K562 (cell line): Measurements from ENCODE around the gene TMEM63C. TPM values are rescaled to one million over a fixed set of nuclear protein-coding genes. Genes with fewer than 3 reads are reported as not detected.

ENCODE experiments used
- BCLAF1 ChIP-seq, 2 experiments: fragments of 450-650 bp in 1 of 2; IDR thresholded peaks; 2 replicates each; pipeline ENCODE4 v1.6.1; 2011 to 2017; ENCODE audit warnings: low read depth in 2 of 2, antibody characterized with exemption in 1 of 2, borderline replicate concordance in 1 of 2, low read length in 1 of 2, mild to moderate bottlenecking in 1 of 2, mixed read lengths in 1 of 2; ENCODE audit not compliant: control insufficient read depth in 1 of 2
- CAMTA2 ChIP-seq: fragments of 250-450 bp; sonication (Bioruptor Pico); conservative IDR thresholded peaks from 2 replicates; pipeline ENCODE4 v1.5.1; 2022
- CHD2 ChIP-seq: IDR thresholded peaks from 2 replicates; pipeline ENCODE4 v1.6.1; 2011; ENCODE audit warnings: low read depth, low read length
- CLOCK ChIP-seq: fragments of 250-450 bp; sonication (Bioruptor Pico); IDR thresholded peaks from 2 replicates; pipeline ENCODE4 v1.4.0; 2020; ENCODE audit warnings: mild to moderate bottlenecking, moderate library complexity, borderline replicate concordance
- DNMT1 ChIP-seq: fragments of 450-650 bp; IDR thresholded peaks from 2 replicates; pipeline ENCODE4 v1.6.1; 2016; ENCODE audit warnings: antibody characterized with exemption, mild to moderate bottlenecking
- ELF1 ChIP-seq: fragments of 200-800 bp; sonication (Bioruptor generic); IDR thresholded peaks from 2 replicates; pipeline ENCODE4 v1.6.1; 2016; ENCODE audit warnings: missing genetic modification characterization, missing compliant biosample characterization
- FOXJ2 ChIP-seq: fragments of 200-800 bp; sonication (Bioruptor generic); IDR thresholded peaks from 2 replicates; pipeline ENCODE4 v1.6.1; 2016; ENCODE audit warnings: missing genetic modification characterization, missing compliant biosample characterization
- HNRNPL ChIP-seq: fragments of 200-400 bp; formaldehyde crosslinking; IDR thresholded peaks from 2 replicates; pipeline ENCODE4 v1.6.1; 2017; ENCODE audit warnings: low read depth, mild to moderate bottlenecking, low read length
- JUN ChIP-seq, 2 experiments: sonication (generic) in 1 of 2; formaldehyde crosslinking in 1 of 2; IDR thresholded peaks; 2 replicates each; pipeline versions ENCODE4 v1.6.1 to v1.8.0; 2012 to 2022; ENCODE audit warnings: borderline replicate concordance in 2 of 2, mild to moderate bottlenecking in 2 of 2, improper control_type of control experiment in 1 of 2, low read depth in 1 of 2, low read length in 1 of 2, missing genetic modification reagents in 1 of 2
- JUND ChIP-seq, 2 experiments: IDR thresholded peaks; 2 replicates in 1 of 2; 3 replicates in 1 of 2; pipeline ENCODE4 v1.6.1; 2011; ENCODE audit warnings: borderline replicate concordance in 2 of 2, low read depth in 2 of 2, low read length in 2 of 2, improper control_type of control experiment in 1 of 2, missing biosample characterization in 1 of 2, missing genetic modification characterization in 1 of 2, missing genetic modification reagents in 1 of 2
- SAFB2 ChIP-seq: fragments of 200-400 bp; formaldehyde crosslinking; IDR thresholded peaks from 2 replicates; pipeline ENCODE4 v1.6.1; 2018; ENCODE audit warnings: borderline replicate concordance, low read length, low read depth, moderate library complexity; ENCODE audit not compliant: severe bottlenecking
- SOX6 ChIP-seq: fragments of 450-650 bp; IDR thresholded peaks from 2 replicates; pipeline ENCODE4 v1.6.1; 2014; ENCODE audit warnings: mild to moderate bottlenecking
- SRSF3 ChIP-seq: fragments of 200-400 bp; formaldehyde crosslinking; IDR thresholded peaks from 2 replicates; pipeline ENCODE4 v1.6.1; 2016; ENCODE audit warnings: mild to moderate bottlenecking, low read length, moderate library complexity; ENCODE audit not compliant: insufficient read depth
- TCF7 ChIP-seq: sonication (generic); IDR thresholded peaks from 2 replicates; pipeline ENCODE4 v1.6.1; 2016; ENCODE audit warnings: antibody characterized with exemption, borderline replicate concordance
- TEAD4 ChIP-seq, 2 experiments: sonication (generic) in 1 of 2; formaldehyde crosslinking in 1 of 2; IDR thresholded peaks; 2 replicates each; pipeline versions ENCODE4 v1.6.1 to v1.8.0; 2012 to 2022; ENCODE audit warnings: borderline replicate concordance in 1 of 2, inconsistent platforms in 1 of 2, low read length in 1 of 2, mild to moderate bottlenecking in 1 of 2, missing genetic modification reagents in 1 of 2
- TGIF2 ChIP-seq: sonication (generic); formaldehyde crosslinking; IDR thresholded peaks from 2 replicates; pipeline ENCODE4 v1.8.1; 2022; ENCODE audit warnings: mild to moderate bottlenecking, missing genetic modification reagents, moderate library complexity
- ZFP1 ChIP-seq: fragments of 450-650 bp; formaldehyde crosslinking; IDR thresholded peaks from 2 replicates; pipeline ENCODE4 v1.4.0; 2020; ENCODE audit warnings: mild to moderate bottlenecking, mixed read lengths
- ZNF512 ChIP-seq: IDR thresholded peaks from 2 replicates; pipeline ENCODE4 v1.6.1; 2016; ENCODE audit warnings: missing genetic modification characterization, missing compliant biosample characterization
- ZNF668 ChIP-seq: fragments of 250-450 bp; sonication (Bioruptor Pico); IDR thresholded peaks from 2 replicates; pipeline ENCODE4 v1.8.0; 2022; ENCODE audit warnings: mild to moderate bottlenecking, inconsistent platforms
- polyA plus RNA-seq, 8 experiments: library from polyadenylated mRNA; depleted of rRNA in 4 of 8; stranded (reverse) in 5 of 8; unstranded in 3 of 8; fragments of >200 nt; fragmentation: Nextera tagmentation in 2 of 8; fragmentation: Illumina TruSeq in 1 of 8; extraction: Ambion mirVana in 2 of 8; extraction: Trizol in 1 of 8; gene quantifications; 2 replicates each; pipeline versions ENCODE4 v1.2.1 to v1.2.3, GENCODE V29; 2011 to 2014; ENCODE audit warnings: inconsistent platforms in 1 of 8, missing spikeins in 1 of 8
- total RNA-seq, 7 experiments: library from RNA; depleted of rRNA in 6 of 7; stranded (reverse); fragments of >200 nt in 6 of 7; fragmentation: Illumina TruSeq in 2 of 7; extraction: Trizol in 2 of 7; gene quantifications; 2 replicates each; pipeline versions ENCODE4 v1.2.1 to v1.2.3, GENCODE V29; 2011 to 2021; ENCODE audit warnings: low replicate concordance in 1 of 7

Gene TMEM63C
- total and polyA plus RNA-seq, 9 of the 15 experiments (the other 6 are each of a cell fraction or from before 2014, with no cell fraction given), result 0.07 TPM; not detected in 8

GRCh38 chr14:77303417-77304156 lies 122.0 kb downstream of the TMEM63C start (continued):
- TF ChIP-seq JUND (IDR thresholded peaks at IDR 0.05; ENCODE audit: borderline replicate concordance, low read depth, low read length), result peak; percentile 93
- peak; percentile 93 for TF ChIP-seq JUND (tag; IDR thresholded peaks at IDR 0.05; ENCODE audit: borderline replicate concordance, low read depth, low read length)
- peak; percentile 96 for TF ChIP-seq JUN (IDR thresholded peaks at IDR 0.05; ENCODE audit: borderline replicate concordance, low read depth, low read length)
- TF ChIP-seq JUN (CRISPR knock-in tag; IDR thresholded peaks at IDR 0.05; ENCODE audit: borderline replicate concordance), result no peak
- TF ChIP-seq ZNF512 (tag), result no peak
- no peak for TF ChIP-seq TCF7
- TF ChIP-seq ZNF668 (CRISPR knock-in tag), result no peak
- TF ChIP-seq BCLAF1 (IDR thresholded peaks at IDR 0.05; ENCODE audit: borderline replicate concordance in 1 of 2, control insufficient read depth in 1 of 2, low read depth in 2 of 2, low read length in 1 of 2), result no peak
- peak; percentile 76; the same call in 1 of the 2 replicates for TF ChIP-seq FOXJ2 (tag)
- no peak for TF ChIP-seq SRSF3
- no peak for TF ChIP-seq HNRNPL
- no peak for TF ChIP-seq CHD2
- no peak for TF ChIP-seq ZFP1 (CRISPR knock-in tag)
- no peak for TF ChIP-seq SOX6
- no peak for TF ChIP-seq SAFB2
- no peak for TF ChIP-seq CLOCK
- no peak for TF ChIP-seq TEAD4 (IDR thresholded peaks at IDR 0.05; ENCODE audit: low read length)
- TF ChIP-seq TEAD4 (CRISPR knock-in tag; IDR thresholded peaks at IDR 0.05; ENCODE audit: borderline replicate concordance), result no peak
- TF ChIP-seq ELF1 (tag), result no peak
- TF ChIP-seq DNMT1, result no peak
- no peak for TF ChIP-seq TGIF2 (CRISPR knock-in tag)
- TF ChIP-seq CAMTA2 (CRISPR knock-in tag), result no peak
